K562 (cell line): ENCODE measurements around the gene SAMD8. TPM values are rescaled to one million over a fixed set of nuclear protein-coding genes. Genes with fewer than 3 reads are reported as not detected.

Experiments used
- ADNP ChIP-seq: fragments of 200-800 bp; sonication (Bioruptor generic); IDR thresholded peaks from 2 replicates; pipeline ENCODE4 v1.6.1; 2016; ENCODE audit warnings: missing genetic modification characterization, missing compliant biosample characterization
- ELF4 ChIP-seq: fragments of 450-650 bp; formaldehyde crosslinking; IDR thresholded peaks from 2 replicates; pipeline ENCODE4 v1.4.0; 2022; ENCODE audit warnings: missing genetic modification characterization
- GTF3C2 ChIP-seq: IDR thresholded peaks from 3 replicates; pipeline ENCODE4 v1.6.1; 2011; ENCODE audit warnings: borderline replicate concordance, mild to moderate bottlenecking, moderate library complexity; ENCODE audit not compliant: insufficient read length; ENCODE audit errors: extremely low read depth
- HDAC2 ChIP-seq: fragments of 450-650 bp; IDR thresholded peaks from 2 replicates; pipeline ENCODE4 v1.6.1; 2016; ENCODE audit warnings: mild to moderate bottlenecking
- HDAC8 ChIP-seq: fragments of 450-650 bp; IDR thresholded peaks from 2 replicates; pipeline ENCODE4 v1.6.1; 2016; ENCODE audit warnings: mild to moderate bottlenecking, missing genetic modification characterization, moderate library complexity, missing compliant biosample characterization
- HNRNPL ChIP-seq: fragments of 200-400 bp; formaldehyde crosslinking; IDR thresholded peaks from 2 replicates; pipeline ENCODE4 v1.6.1; 2017; ENCODE audit warnings: low read depth, mild to moderate bottlenecking, low read length
- NEUROD1 ChIP-seq: fragments of 150-350 bp; IDR thresholded peaks from 2 replicates; pipeline ENCODE4 v1.6.1; 2014; ENCODE audit warnings: borderline replicate concordance, low read length, low read depth; ENCODE audit not compliant: partially characterized antibody
- PRMT5 ChIP-seq: sonication (generic); formaldehyde crosslinking; IDR thresholded peaks from 2 replicates; pipeline ENCODE4 v1.5.0; 2020; ENCODE audit warnings: missing genetic modification reagents
- RBM17 ChIP-seq: fragments of 200-400 bp; formaldehyde crosslinking; IDR thresholded peaks from 2 replicates; pipeline ENCODE4 v1.6.1; 2017; ENCODE audit warnings: low read depth, mild to moderate bottlenecking, low read length, borderline replicate concordance
- RFX1 ChIP-seq: fragments of 450-650 bp; IDR thresholded peaks from 2 replicates; pipeline ENCODE4 v1.6.1; 2016; ENCODE audit warnings: mild to moderate bottlenecking, moderate library complexity
- SMARCA5 ChIP-seq: fragments of 450-650 bp; IDR thresholded peaks from 2 replicates; pipeline ENCODE4 v1.6.1; 2016
- TAL1 ChIP-seq: fragments of 450-650 bp; IDR thresholded peaks from 2 replicates; pipeline ENCODE4 v1.6.1; 2016; ENCODE audit warnings: mild to moderate bottlenecking
- ZBTB40 ChIP-seq, 2 experiments: fragments of 450-650 bp in 1 of 2; sonication (generic) in 1 of 2; formaldehyde crosslinking in 1 of 2; IDR thresholded peaks; 2 replicates each; pipeline versions ENCODE4 v1.7.1 to v1.9.0; 2016 to 2022; ENCODE audit warnings: inconsistent platforms in 1 of 2, mild to moderate bottlenecking in 1 of 2, missing genetic modification reagents in 1 of 2
- ZKSCAN3 ChIP-seq: fragments of 250-450 bp; sonication (Bioruptor Pico); IDR thresholded peaks from 2 replicates; pipeline ENCODE4 v1.4.0; 2020
- polyA plus RNA-seq, 8 experiments: library from polyadenylated mRNA; depleted of rRNA in 4 of 8; stranded (reverse) in 5 of 8; unstranded in 3 of 8; fragments of >200 nt; fragmentation: Nextera tagmentation in 2 of 8; fragmentation: Illumina TruSeq in 1 of 8; extraction: Ambion mirVana in 2 of 8; extraction: Trizol in 1 of 8; gene quantifications; 2 replicates each; pipeline versions ENCODE4 v1.2.1 to v1.2.3, GENCODE V29; 2011 to 2014; ENCODE audit warnings: inconsistent platforms in 1 of 8, missing spikeins in 1 of 8
- total RNA-seq, 7 experiments: library from RNA; depleted of rRNA in 6 of 7; stranded (reverse); fragments of >200 nt in 6 of 7; fragmentation: Illumina TruSeq in 2 of 7; extraction: Trizol in 2 of 7; gene quantifications; 2 replicates each; pipeline versions ENCODE4 v1.2.1 to v1.2.3, GENCODE V29; 2011 to 2021; ENCODE audit warnings: low replicate concordance in 1 of 7

Gene SAMD8
- total and polyA plus RNA-seq, 9 of the 15 experiments (the other 6 are each of a cell fraction or from before 2014, with no cell fraction given) = 2.7 to 16.1 (median 6.2) TPM

GRCh38 chr10:75088640-75089039 is 22.8 kb upstream of the SAMD8 start (continued):
- TF ChIP-seq ZBTB40 (IDR thresholded peaks at IDR 0.05) (no peak), ZBTB40 (CRISPR knock-in tag; IDR thresholded peaks at IDR 0.05) (no peak), NEUROD1 (no peak), HNRNPL (no peak), TAL1 (no peak), ADNP (peak; percentile 73; the same call in 1 of the 2 replicates), HDAC2 (0 out of 2 replicates have a peak, but pooled peaks have one; percentile 41), HDAC8 (tag) (no peak), ZKSCAN3 (no peak), RBM17 (no peak), GTF3C2 (no peak), ELF4 (CRISPR knock-in tag) (no peak), RFX1 (no peak), PRMT5 (CRISPR knock-in tag) (no peak), SMARCA5 (peak; percentile 54; the same call in 1 of the 2 replicates)
